Measurements from ENCODE around the gene HEG1. TPM values are rescaled to one million over a fixed set of nuclear protein-coding genes. Genes with fewer than 3 reads are reported as not detected.
A peak's percentile ranks its signal among the peaks of the same experiment; 100 is the strongest.

Gene HEG1
- total and polyA plus RNA-seq, 2 of the 13 experiments (the other 11 are each of a cell fraction or from before 2014, with no cell fraction given): 10.7 to 18.2 TPM

GRCh38 chr3:125032100-125032643 is 23.6 kb downstream of the HEG1 start (continued):
- TF ChIP-seq SKIL (CRISPR knock-in tag; IDR thresholded peaks at IDR 0.05; ENCODE audit: borderline replicate concordance) (no peak), ZNF33B (CRISPR knock-in tag; IDR thresholded peaks at IDR 0.05) (no peak), LCORL (IDR thresholded peaks at IDR 0.05) (no peak), LCORL (CRISPR knock-in tag; IDR thresholded peaks at IDR 0.05) (no peak), ISL2 (CRISPR knock-in tag; IDR thresholded peaks at IDR 0.05) (no peak), ZNF687 (CRISPR knock-in tag; IDR thresholded peaks at IDR 0.05) (peak; percentile 54), CBX5 (CRISPR knock-in tag; IDR thresholded peaks at IDR 0.05; ENCODE audit: borderline replicate concordance) (no peak), ZBTB38 (CRISPR knock-in tag; IDR thresholded peaks at IDR 0.05) (no peak), CBFB (CRISPR knock-in tag; IDR thresholded peaks at IDR 0.05) (no peak), NONO (IDR thresholded peaks at IDR 0.05) (no peak), NONO (CRISPR knock-in tag; conservative IDR thresholded peaks at IDR 0.05) (no peak), ZNF17 (CRISPR knock-in tag; IDR thresholded peaks at IDR 0.05) (no peak), STAT5B (CRISPR knock-in tag; IDR thresholded peaks at IDR 0.05) (no peak), NRL (CRISPR knock-in tag; IDR thresholded peaks at IDR 0.05; ENCODE audit: borderline replicate concordance) (no peak), SUZ12 (IDR thresholded peaks at IDR 0.05; ENCODE audit: low read depth, low read length) (no peak), ZBTB3 (CRISPR knock-in tag; IDR thresholded peaks at IDR 0.05; ENCODE audit: borderline replicate concordance, low read depth) (no peak), CENPT (CRISPR knock-in tag; IDR thresholded peaks at IDR 0.05; ENCODE audit: low read depth) (no peak), ZNF878 (CRISPR knock-in tag; IDR thresholded peaks at IDR 0.05) (no peak), ZBTB49 (CRISPR knock-in tag; IDR thresholded peaks at IDR 0.05; ENCODE audit: borderline replicate concordance) (no peak), ZNF263 (CRISPR knock-in tag; IDR thresholded peaks at IDR 0.05) (no peak), RAD21 (CRISPR knock-in tag; IDR thresholded peaks at IDR 0.05) (peak; percentile 36; the same call in 1 of the 2 replicates), HIVEP1 (CRISPR knock-in tag; IDR thresholded peaks at IDR 0.05) (0 out of 2 replicates have a peak, but pooled peaks have one; percentile 52), ZNF589 (CRISPR knock-in tag; conservative IDR thresholded peaks at IDR 0.05) (no peak), ZNF292 (CRISPR knock-in tag; IDR thresholded peaks at IDR 0.05; ENCODE audit: borderline replicate concordance, low read depth) (no peak)

All from HepG2 (cell line).